ENCODE measurements around the gene PACSIN2.

Gene PACSIN2, protein sequence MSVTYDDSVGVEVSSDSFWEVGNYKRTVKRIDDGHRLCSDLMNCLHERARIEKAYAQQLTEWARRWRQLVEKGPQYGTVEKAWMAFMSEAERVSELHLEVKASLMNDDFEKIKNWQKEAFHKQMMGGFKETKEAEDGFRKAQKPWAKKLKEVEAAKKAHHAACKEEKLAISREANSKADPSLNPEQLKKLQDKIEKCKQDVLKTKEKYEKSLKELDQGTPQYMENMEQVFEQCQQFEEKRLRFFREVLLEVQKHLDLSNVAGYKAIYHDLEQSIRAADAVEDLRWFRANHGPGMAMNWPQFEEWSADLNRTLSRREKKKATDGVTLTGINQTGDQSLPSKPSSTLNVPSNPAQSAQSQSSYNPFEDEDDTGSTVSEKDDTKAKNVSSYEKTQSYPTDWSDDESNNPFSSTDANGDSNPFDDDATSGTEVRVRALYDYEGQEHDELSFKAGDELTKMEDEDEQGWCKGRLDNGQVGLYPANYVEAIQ

DNA sequence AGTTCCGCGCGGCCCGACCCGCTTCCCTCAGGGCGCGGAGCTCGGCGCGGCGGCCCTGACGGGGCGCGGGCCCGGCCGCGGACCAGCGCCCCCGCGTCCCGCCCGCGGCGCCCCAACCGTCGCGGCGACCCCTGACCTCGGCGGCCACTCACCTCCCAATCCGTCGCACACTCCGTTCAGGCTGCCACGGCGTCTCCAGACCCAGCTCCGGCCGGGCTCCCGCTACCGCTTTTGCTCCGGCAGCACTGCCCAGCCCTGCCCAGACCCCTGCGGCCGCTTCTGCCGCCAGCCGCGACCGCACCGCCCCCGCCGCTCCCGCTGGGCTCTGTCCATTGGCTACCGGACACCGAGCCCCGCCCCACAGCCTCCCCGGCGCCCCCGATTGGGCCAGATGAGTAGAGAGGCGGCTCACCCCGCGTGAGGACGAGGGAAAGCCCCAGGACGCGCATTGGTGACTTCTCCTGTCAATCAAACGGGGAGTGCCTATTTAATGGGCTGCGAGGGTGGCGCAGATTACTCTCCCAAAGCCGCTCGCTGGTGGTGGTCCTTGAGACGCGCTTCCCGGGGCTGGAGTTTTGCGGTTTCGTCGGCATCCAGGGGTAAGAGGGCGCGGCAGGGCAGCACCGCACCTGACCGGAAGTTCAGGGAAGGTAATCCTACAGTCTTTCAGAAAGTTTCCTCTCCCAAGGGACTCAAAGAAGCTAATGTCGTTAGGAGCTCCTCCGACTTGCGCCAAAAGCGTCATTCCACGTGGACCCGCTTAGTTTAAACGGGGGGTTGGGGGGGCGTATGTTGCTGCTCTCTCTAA, at the start of gene PACSIN2:
Gene PACSIN2 (minus strand): TSS at position 281 of the 808 bp plus-strand sequence. CDS start 103,069 bp downstream, outside the sequence.
- TF ChIP-seq CTCF (IDR thresholded peaks at IDR 0.05; ENCODE audit: insufficient read depth, low read length, missing control alignments): no peak
- DNase-seq (ENCODE audit: low read depth, low spot score): peak; percentile 88
- ChIA-PET CTCF (interaction anchor here (0.8 to 3.1 kb wide), 4 partner anchors 8 to 24 kb away, joined by 3 to 15 read pairs (median 8); no protein-coding TSS in a partner anchor), POLR2A (interaction anchor here (0.6 to 4.2 kb wide), 18 partner anchors 8 to 159 kb away, joined by 3 to 46 read pairs (median 4); no protein-coding TSS in a partner anchor)
- H3K4me3 ChIP-seq (ENCODE audit: low read depth, low read length): peak within 1 kb of the TSS; percentile 83

DNA sequence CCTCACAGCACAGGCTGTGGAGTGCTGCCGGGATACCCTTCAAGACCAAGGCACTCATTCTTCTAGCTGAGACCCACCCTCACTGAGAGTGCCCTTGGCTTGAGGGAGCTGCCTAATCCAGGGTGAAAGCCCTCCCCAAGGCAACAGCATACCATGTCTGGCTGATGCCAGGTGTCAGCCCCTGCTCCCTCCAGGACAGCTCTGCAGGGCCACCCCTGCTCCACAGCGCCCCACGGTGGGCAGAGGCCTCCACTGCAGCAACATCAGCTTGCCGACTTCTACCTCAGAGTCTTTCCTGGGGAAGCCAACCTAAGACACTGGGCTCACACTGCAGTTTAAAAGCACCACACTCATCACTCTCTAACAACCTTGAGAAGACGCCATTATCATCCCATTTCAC, 45.2 kb upstream of the PACSIN2 start:
- H3K4me3 ChIP-seq (ENCODE audit: low read depth, low read length): no peak overlapping the region
- POLR2A ChIA-PET: no interaction called here
- CTCF ChIA-PET: interaction anchor here (0.9 to 1.6 kb wide), 4 partner anchors 12 to 155 kb away, joined by 3 to 5 read pairs (median 4); no protein-coding TSS in a partner anchor
- TF ChIP-seq CTCF (IDR thresholded peaks at IDR 0.05; ENCODE audit: insufficient read depth, low read length, missing control alignments): peak; percentile 68
- no peak for DNase-seq (ENCODE audit: low read depth, low spot score)

DNA sequence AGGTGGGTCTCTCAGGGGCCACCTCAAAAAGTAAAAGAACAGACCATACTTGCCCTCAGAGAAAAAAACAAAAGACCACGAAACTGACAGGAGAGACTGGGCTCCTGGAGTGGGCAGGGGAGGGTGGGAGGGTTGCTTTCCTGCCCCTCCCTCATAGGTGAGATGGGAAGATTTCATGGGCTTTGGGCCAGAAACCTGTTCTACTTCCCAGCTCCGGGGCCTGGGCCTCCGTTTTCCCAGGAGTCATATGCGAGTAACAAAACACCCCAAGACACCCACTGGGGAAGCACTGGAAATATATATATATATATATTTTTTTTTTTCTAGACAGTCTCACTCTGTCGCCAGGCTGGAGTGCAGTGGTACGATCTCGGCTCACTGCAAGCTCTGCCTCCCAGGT, 42.7 kb upstream of the PACSIN2 start:
- POLR2A ChIA-PET: no interaction called here
- H3K4me3 ChIP-seq (ENCODE audit: low read depth, low read length): no peak overlapping the region
- no peak for DNase-seq (ENCODE audit: low read depth, low spot score)
- CTCF ChIA-PET: no interaction called here
- TF ChIP-seq CTCF (IDR thresholded peaks at IDR 0.05; ENCODE audit: insufficient read depth, low read length, missing control alignments): no peak

- CTCF ChIA-PET: interaction anchor here (1.4 to 2.6 kb wide), 3 partner anchors 9 to 20 kb away, joined by 4 to 12 read pairs (median 9); no protein-coding TSS in a partner anchor
- no peak for DNase-seq (ENCODE audit: low read depth, low spot score)
- POLR2A ChIA-PET: no interaction called here
- no peak for TF ChIP-seq CTCF (IDR thresholded peaks at IDR 0.05; ENCODE audit: insufficient read depth, low read length, missing control alignments)
- H3K4me3 ChIP-seq (ENCODE audit: low read depth, low read length): no peak overlapping the region
Observed at GRCh38 chr22:43053176-43053575, 38.2 kb upstream of the PACSIN2 start.

DNA sequence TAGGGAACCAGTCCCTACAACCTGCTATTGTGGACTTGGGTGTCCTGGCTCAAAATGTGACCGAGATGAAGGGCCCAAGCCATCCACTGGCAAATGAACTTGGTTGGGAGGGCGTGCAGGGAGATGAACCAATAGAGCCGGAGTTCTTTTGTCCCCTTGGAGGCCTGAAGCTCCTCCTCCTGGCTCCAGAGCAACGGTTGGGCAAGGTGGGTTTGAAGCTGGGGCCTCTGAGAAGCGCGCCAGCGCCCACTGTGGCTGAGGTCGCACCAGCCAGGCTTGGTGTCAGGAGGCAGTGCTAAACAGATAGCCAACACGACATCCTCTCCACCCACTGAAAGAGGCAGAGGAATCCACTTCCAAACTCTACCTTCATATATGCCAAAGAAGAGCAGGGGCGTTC, 36.0 kb upstream of the PACSIN2 start:
- CTCF ChIA-PET: interaction anchor here (1.0 to 1.9 kb wide), 2 partner anchors 17 to 21 kb away, joined by 3 to 7 read pairs; no protein-coding TSS in a partner anchor
- POLR2A ChIA-PET: no interaction called here
- no peak for TF ChIP-seq CTCF (IDR thresholded peaks at IDR 0.05; ENCODE audit: insufficient read depth, low read length, missing control alignments)
- no peak overlapping the region for H3K4me3 ChIP-seq (ENCODE audit: low read depth, low read length)
- DNase-seq (ENCODE audit: low read depth, low spot score): no peak
